Bronchial smooth muscle cell (primary cell): ENCODE measurements around the gene EHF. TPM values are rescaled to one million over a fixed set of nuclear protein-coding genes. Genes with fewer than 3 reads are reported as not detected.

Experiments used
- total RNA-seq: library from RNA; depleted of rRNA; stranded (reverse); fragments of >200 nt; gene quantifications from 2 replicates; pipeline ENCODE4 v1.2.1, GENCODE V29; 2014

EHF gene
- 0.16 and 1.4 TPM in 2 replicates for total RNA-seq

GRCh38 chr11:34620820-34621792 is at the start of gene EHF:
EHF (plus strand) TSS chr11:34621093; CDS start chr11:34642631, 21,538 bp downstream.

Other genes with a start within 250 kb of the EHF start
- 81.2 and 104 TPM in 2 replicates for gene CAT, start 182.2 kb upstream of the EHF start, total RNA-seq
- under 0.01 TPM in 1 of 2 replicates, not detected in the other for gene ELF5, start 107.3 kb upstream of the EHF start, total RNA-seq